ENCODE data around the gene VEGFB.

The VEGFB gene

GRCh38 chr11:64233913-64234586 is at the start of gene VEGFB:
TSS of gene VEGFB (plus strand) at chr11:64234584. CDS start at chr11:64234834, 250 bp downstream.
- DNase-seq = peak; percentile 34

GRCh38 chr11:64185175-64185692 is 49.1 kb upstream of the VEGFB start:
- peak; percentile 30 for DNase-seq

GRCh38 chr11:64185693-64186491 is 48.5 kb upstream of the VEGFB start, which contains the start of gene STIP1:
TSS of gene STIP1 (plus strand) at chr11:64186171. CDS start at chr11:64186262, 91 bp downstream.
- peak; percentile 100 for DNase-seq

- no peak for DNase-seq
These were observed 47.8 kb upstream of the VEGFB start for GRCh38 chr11:64186492-64187165.

- DNase-seq = no peak
These were observed 42.0 kb upstream of the VEGFB start for GRCh38 chr11:64192434-64192833.

- DNase-seq = no peak
These were observed 37.8 kb upstream of the VEGFB start for GRCh38 chr11:64196626-64197025.

- no peak for DNase-seq
These were observed 35.9 kb upstream of the VEGFB start for GRCh38 chr11:64198511-64198910.

- DNase-seq = no peak
These were observed 32.8 kb upstream of the VEGFB start for GRCh38 chr11:64201543-64201942.

GRCh38 chr11:64202992-64203391 is 31.4 kb upstream of the VEGFB start:
- no peak for DNase-seq

- no peak for DNase-seq
These were observed 30.8 kb upstream of the VEGFB start for GRCh38 chr11:64203421-64204079.

- no peak for DNase-seq
These were observed 30.3 kb upstream of the VEGFB start for GRCh38 chr11:64204080-64204440.

GRCh38 chr11:64204464-64204989 is 29.9 kb upstream of the VEGFB start:
- peak; percentile 78 for DNase-seq

- peak; percentile 87 for DNase-seq
These were observed 27.7 kb upstream of the VEGFB start, which contains the start of gene FERMT3 for GRCh38 chr11:64206457-64207255. TSS of gene FERMT3 (plus strand) at chr11:64206721. CDS start at chr11:64207365, 644 bp downstream.

- peak; percentile 79 for DNase-seq
These were observed 26.9 kb upstream of the VEGFB start for GRCh38 chr11:64207256-64208085.

GRCh38 chr11:64208086-64208795 is 26.1 kb upstream of the VEGFB start:
- no peak for DNase-seq

- DNase-seq = no peak
These were observed 25.4 kb upstream of the VEGFB start for GRCh38 chr11:64208796-64209562.

GRCh38 chr11:64209563-64209843 is 24.9 kb upstream of the VEGFB start:
- DNase-seq = no peak

- DNase-seq = no peak
These were observed 23.9 kb upstream of the VEGFB start for GRCh38 chr11:64210301-64211020.
